ENCODE data around the gene EYS. TPM values are rescaled to one million over a fixed set of nuclear protein-coding genes. Genes with fewer than 3 reads are reported as not detected.

The EYS gene
- total RNA-seq, 4 donors from 2014 or later, result under 0.01 TPM; not detected in 3

- H3K4me3 ChIP-seq, result no peak overlapping the region
- no peak for TF ChIP-seq POLR2AphosphoS5 (IDR thresholded peaks at IDR 0.05)
- no peak for TF ChIP-seq CTCF (IDR thresholded peaks at IDR 0.05)
- no peak for TF ChIP-seq EP300 (IDR thresholded peaks at IDR 0.05)
- no peak for TF ChIP-seq POLR2A (IDR thresholded peaks at IDR 0.05; ENCODE audit: low read depth)
- WGBS, result 77% methylated on average over 1 of the region's 5 CpGs
- H3K36me3 ChIP-seq, result no peaks in the 10 kb centered on the region
- H3K9me3 ChIP-seq, result peaks cover 0 to 11% (median 5%) of the 10 kb centered on the region in 4 donors
- no peaks in the 10 kb centered on the region for H3K4me1 ChIP-seq
- DNase-seq (ENCODE audit: extremely low spot score), result no peak
- no peaks in the 10 kb centered on the region for H3K27me3 ChIP-seq
- intact Hi-C loops (cut with DNase I), result no loop called here
- H3K27ac ChIP-seq (replicated peaks in 1 of 4), result no peak overlapping the region
Observed at GRCh38 chr6:63887002-63887751, 1819.8 kb downstream of the EYS start.

DNA sequence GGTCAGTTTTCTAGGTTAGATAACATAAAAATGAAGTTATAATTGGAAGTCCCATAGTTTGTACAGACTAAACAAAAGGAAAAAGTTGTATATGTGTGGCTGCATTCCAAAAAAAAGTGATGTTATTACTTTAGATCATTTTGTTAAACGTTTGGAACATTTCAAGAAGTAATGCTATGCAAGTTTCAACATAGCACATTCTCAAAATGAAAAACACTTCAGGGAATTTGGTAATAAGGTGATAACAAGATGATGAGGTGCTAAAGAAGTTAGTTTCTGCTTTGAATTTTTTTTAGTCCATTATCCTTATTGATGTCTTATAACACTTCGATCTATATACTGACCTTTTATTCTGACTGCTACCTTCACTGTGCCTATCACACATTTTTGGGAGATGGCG lies 1820.7 kb downstream of the EYS start:
- no peak overlapping the region for H3K27ac ChIP-seq (replicated peaks in 1 of 4)
- no peak for DNase-seq (ENCODE audit: extremely low spot score)
- H3K4me1 ChIP-seq, result no peaks in the 10 kb centered on the region
- 44% methylated on average over 3 of the region's 3 CpGs for whole genome bisulfite sequencing
- peaks cover 0 to 11% (median 5%) of the 10 kb centered on the region in 4 donors for H3K9me3 ChIP-seq
- H3K4me3 ChIP-seq, result no peak overlapping the region
- no peaks in the 10 kb centered on the region for H3K36me3 ChIP-seq
- no peaks in the 10 kb centered on the region for H3K27me3 ChIP-seq
- no peak for TF ChIP-seq POLR2AphosphoS5 (IDR thresholded peaks at IDR 0.05)
- TF ChIP-seq POLR2A (IDR thresholded peaks at IDR 0.05; ENCODE audit: low read depth), result no peak
- TF ChIP-seq EP300 (IDR thresholded peaks at IDR 0.05), result no peak
- TF ChIP-seq CTCF (IDR thresholded peaks at IDR 0.05), result no peak
- intact Hi-C loops (cut with DNase I), result no loop called here

GRCh38 chr6:63883597-63883996 lies 1823.4 kb downstream of the EYS start:
- H3K9me3 ChIP-seq, result peaks cover 0 to 13% (median 5%) of the 10 kb centered on the region in 4 donors
- no peak for DNase-seq (ENCODE audit: extremely low spot score)
- no peak for TF ChIP-seq POLR2A (IDR thresholded peaks at IDR 0.05; ENCODE audit: low read depth)
- no peak for TF ChIP-seq POLR2AphosphoS5 (IDR thresholded peaks at IDR 0.05)
- no peak for TF ChIP-seq CTCF (IDR thresholded peaks at IDR 0.05)
- no peak for TF ChIP-seq EP300 (IDR thresholded peaks at IDR 0.05)
- H3K27ac ChIP-seq (replicated peaks in 1 of 4), result no peak overlapping the region
- H3K4me3 ChIP-seq, result no peak overlapping the region
- H3K36me3 ChIP-seq, result no peaks in the 10 kb centered on the region
- intact Hi-C loops (cut with DNase I), result no loop called here
- WGBS, result 94% methylated on average over 6 of the region's 6 CpGs
- no peaks in the 10 kb centered on the region for H3K27me3 ChIP-seq
- no peaks in the 10 kb centered on the region for H3K4me1 ChIP-seq

GRCh38 chr6:63882208-63882607 lies 1824.8 kb downstream of the EYS start:
- H3K36me3 ChIP-seq, result no peaks in the 10 kb centered on the region
- intact Hi-C loops (cut with DNase I), result no loop called here
- H3K4me1 ChIP-seq, result no peaks in the 10 kb centered on the region
- H3K27me3 ChIP-seq, result no peaks in the 10 kb centered on the region
- no peak for TF ChIP-seq CTCF (IDR thresholded peaks at IDR 0.05)
- H3K9me3 ChIP-seq, result peaks cover 0 to 8% (median 3%) of the 10 kb centered on the region in 4 donors
- H3K4me3 ChIP-seq, result no peak overlapping the region
- WGBS, result 69% methylated on average over 4 of the region's 4 CpGs
- DNase-seq (ENCODE audit: extremely low spot score), result no peak
- H3K27ac ChIP-seq (replicated peaks in 1 of 4), result no peak overlapping the region

DNA sequence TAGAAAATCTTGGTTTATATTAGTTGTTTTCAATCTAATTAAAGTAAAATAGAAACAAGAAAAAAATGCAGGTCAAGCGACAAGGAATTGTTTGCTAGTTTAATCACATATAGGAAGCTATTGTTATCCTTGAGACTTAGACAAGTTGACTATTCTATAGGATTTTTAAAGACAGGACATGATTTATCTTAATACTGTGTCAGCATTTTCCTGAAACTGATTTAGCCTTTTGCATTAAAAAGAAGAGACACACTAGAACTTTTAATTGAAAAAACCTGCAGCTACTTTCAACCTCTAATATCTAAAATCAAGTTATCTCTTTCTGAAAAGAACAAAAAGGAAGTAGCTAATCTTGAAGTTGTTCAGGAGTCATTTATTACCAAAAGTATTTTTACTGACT lies 1825.2 kb downstream of the EYS start:
- 85% methylated on average over 1 of the region's 1 CpG for WGBS
- no peak for TF ChIP-seq EP300 (IDR thresholded peaks at IDR 0.05)
- Histone ChIP-seq H3K4me3 (no peak overlapping the region), H3K36me3 (no peaks in the 10 kb centered on the region), H3K27ac (replicated peaks in 1 of 4) (no peak overlapping the region), H3K9me3 (peaks cover 0 to 8% (median 3%) of the 10 kb centered on the region in 4 donors), H3K4me1 (no peaks in the 10 kb centered on the region), H3K27me3 (no peaks in the 10 kb centered on the region)
- intact Hi-C loops (cut with DNase I), result no loop called here
- no peak for DNase-seq (ENCODE audit: extremely low spot score)
